ENCODE measurements around the gene FCER1G. TPM values are rescaled to one million over a fixed set of nuclear protein-coding genes. Genes with fewer than 3 reads are reported as not detected.

FCER1G gene
- total RNA-seq, 4 donors from 2014 or later: 39.6 to 510 (median 152) TPM

DNA sequence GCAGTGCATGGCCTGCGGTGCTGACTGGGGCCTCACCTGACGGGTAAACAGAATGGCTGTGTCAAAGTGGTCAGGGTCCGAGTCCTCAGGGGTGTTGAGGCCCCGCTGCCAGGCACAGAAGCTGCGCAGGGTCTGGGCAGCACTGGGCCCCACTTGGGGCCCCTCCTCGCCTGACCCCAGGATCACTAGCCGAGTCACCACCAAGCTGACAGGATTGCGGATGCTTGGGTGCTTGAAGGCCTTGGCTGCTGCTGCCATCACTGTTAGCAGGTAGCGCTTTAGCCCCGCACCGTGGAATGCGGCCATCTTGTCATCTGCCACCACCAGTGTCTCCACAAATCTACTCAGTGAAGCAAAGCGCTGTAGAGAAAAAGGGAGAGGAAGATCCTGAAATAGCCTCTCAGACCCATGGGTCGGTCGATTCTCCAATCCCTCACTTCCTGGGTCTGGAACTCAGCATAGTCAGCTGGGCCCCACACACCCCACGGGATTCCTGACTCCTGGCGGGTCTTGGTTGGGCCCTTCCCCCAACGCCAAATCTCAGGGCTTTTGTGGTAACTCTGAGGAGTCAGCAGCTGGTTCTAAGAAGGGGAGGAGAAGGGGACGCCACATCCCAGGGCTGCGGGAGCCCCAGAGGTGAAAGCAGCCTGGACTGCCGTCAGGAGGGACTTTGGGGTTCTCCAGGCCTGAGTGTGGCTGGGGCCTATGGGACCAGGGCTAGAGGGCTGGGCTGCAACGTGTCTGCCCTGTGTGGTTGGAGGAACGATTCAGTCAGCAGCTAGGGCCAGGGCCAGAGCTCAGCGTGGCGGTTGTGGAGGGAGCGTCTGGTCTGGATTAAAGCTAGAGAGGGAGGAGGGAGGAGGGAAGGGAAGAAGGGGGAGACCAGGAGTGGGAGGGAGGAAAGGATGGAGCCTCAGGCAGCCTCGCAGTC lies 18.3 kb upstream of the FCER1G start:
- TF ChIP-seq, protein P1, sequence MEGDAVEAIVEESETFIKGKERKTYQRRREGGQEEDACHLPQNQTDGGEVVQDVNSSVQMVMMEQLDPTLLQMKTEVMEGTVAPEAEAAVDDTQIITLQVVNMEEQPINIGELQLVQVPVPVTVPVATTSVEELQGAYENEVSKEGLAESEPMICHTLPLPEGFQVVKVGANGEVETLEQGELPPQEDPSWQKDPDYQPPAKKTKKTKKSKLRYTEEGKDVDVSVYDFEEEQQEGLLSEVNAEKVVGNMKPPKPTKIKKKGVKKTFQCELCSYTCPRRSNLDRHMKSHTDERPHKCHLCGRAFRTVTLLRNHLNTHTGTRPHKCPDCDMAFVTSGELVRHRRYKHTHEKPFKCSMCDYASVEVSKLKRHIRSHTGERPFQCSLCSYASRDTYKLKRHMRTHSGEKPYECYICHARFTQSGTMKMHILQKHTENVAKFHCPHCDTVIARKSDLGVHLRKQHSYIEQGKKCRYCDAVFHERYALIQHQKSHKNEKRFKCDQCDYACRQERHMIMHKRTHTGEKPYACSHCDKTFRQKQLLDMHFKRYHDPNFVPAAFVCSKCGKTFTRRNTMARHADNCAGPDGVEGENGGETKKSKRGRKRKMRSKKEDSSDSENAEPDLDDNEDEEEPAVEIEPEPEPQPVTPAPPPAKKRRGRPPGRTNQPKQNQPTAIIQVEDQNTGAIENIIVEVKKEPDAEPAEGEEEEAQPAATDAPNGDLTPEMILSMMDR (IDR thresholded peaks at IDR 0.05; ENCODE audit: low read depth): no peak

- TF ChIP-seq, protein P1 (IDR thresholded peaks at IDR 0.05; ENCODE audit: low read depth): no peak
Measured at GRCh38 chr1:161197560-161198193, 17.4 kb upstream of the FCER1G start.

DNA sequence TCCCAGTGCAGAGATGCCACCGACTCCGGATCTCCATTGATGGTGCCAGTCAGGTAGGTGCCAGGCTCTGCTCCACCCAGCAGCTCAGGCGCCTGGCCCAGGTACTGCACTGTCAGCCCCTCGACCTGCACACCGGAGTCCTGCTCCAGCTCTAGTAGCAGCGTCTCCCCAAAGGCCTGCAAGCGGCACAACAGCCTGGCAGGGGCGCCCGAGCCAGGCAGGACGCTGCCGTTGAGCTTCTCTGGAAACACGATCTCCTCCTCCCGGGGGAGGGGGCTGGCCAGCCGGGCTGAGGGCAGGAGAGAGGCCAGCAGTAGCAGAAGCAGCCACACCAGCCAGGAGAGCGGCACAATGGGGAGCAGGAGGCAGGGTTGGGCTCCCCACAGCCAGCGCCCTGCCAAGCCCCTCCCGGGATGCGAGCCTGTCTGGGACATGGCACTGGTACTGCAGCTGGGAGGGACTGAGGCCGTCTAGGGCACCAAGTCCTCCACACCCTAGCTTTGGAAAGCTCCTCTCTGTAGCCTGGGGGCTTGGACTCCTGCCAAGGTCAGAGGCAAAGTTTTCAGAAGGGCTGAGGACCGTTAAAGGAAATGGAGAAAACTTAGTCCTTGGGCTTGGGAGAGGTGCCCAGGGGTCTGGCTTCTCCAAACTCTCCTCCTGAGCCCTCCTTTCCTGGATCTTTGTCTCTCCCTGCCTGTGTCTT lies 16.8 kb upstream of the FCER1G start:
- TF ChIP-seq, protein P1 (IDR thresholded peaks at IDR 0.05; ENCODE audit: low read depth): no peak

DNA sequence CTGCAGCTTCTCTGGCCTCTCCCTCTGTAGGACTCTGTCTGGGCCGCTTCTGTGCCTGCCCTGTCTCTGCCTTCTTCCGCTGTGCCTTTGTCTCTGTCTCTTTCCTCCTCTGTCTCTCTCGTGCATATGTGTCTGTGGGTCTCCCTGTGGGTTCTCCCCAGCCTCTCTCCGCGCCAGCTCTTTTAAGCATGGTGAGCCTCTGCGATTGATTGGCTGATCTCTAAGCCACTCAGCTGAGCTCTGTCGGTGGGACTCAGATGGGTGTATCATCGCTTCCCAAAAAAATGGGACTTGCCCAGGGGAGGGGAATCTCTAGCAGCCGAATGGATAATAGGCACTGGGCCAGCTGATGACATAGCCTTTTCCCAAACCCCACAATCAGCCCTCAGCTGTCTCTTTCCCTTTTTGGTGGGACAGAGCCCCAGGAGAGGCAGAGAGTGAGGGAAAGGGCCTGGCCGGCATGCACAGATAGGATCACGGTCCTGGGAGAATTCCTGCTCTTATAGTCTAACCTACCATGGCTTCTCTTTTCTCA lies 16.1 kb upstream of the FCER1G start, which contains the start of gene ADAMTS4:
Gene ADAMTS4 (minus strand): TSS at position 158 of the 535 bp plus-strand sequence. CDS start 427 bp downstream, outside the sequence.
- TF ChIP-seq, protein P1 (IDR thresholded peaks at IDR 0.05; ENCODE audit: low read depth): no peak

GRCh38 chr1:161199506-161200139 lies 15.5 kb upstream of the FCER1G start:
- TF ChIP-seq, protein P1 (IDR thresholded peaks at IDR 0.05; ENCODE audit: low read depth): no peak

GRCh38 chr1:161200421-161200991 lies 14.6 kb upstream of the FCER1G start:
- TF ChIP-seq, protein P1 (IDR thresholded peaks at IDR 0.05; ENCODE audit: low read depth): no peak
